A549 (cell line): ENCODE data around the gene ATP8A1.

Experiments used
- CBX2 ChIP-seq: fragments of 200-600 bp; sonication (generic); IDR thresholded peaks from 2 replicates; pipeline ENCODE4 v1.6.1; 2016; ENCODE audit warnings: low read depth, mild to moderate bottlenecking, borderline replicate concordance
- CHD2 ChIP-seq: fragments of 150-350 bp; IDR thresholded peaks from 2 replicates; pipeline ENCODE4 v1.6.1; 2014; ENCODE audit warnings: low read length; ENCODE audit not compliant: partially characterized antibody
- ESRRA ChIP-seq: fragments of 150-350 bp; IDR thresholded peaks from 2 replicates; pipeline ENCODE4 v1.6.1; 2014; ENCODE audit warnings: mild to moderate bottlenecking, low read length, borderline replicate concordance
- HES2 ChIP-seq: fragments of >200 bp; sonication (Bioruptor Twin); formaldehyde crosslinking; IDR thresholded peaks from 2 replicates; pipeline ENCODE4 v1.6.1; 2016
- KDM1A ChIP-seq: fragments of 200-600 bp; sonication (generic); IDR thresholded peaks from 2 replicates; pipeline ENCODE4 v1.6.1; 2016; ENCODE audit warnings: low read depth, mild to moderate bottlenecking
- MAFK ChIP-seq: fragments of 450-650 bp; IDR thresholded peaks from 2 replicates; pipeline ENCODE4 v1.6.1; 2014; ENCODE audit not compliant: partially characterized antibody
- NR3C1 ChIP-seq: fragments of >200 bp; sonication (Bioruptor Twin); formaldehyde crosslinking; IDR thresholded peaks from 3 replicates; pipeline ENCODE4 v1.6.1; 2017
- PBX3 ChIP-seq: IDR thresholded peaks from 2 replicates; pipeline ENCODE4 v1.6.1; 2012
- POLR2A ChIP-seq: IDR thresholded peaks from 2 replicates; pipeline ENCODE4 v1.6.1; 2012; ENCODE audit warnings: mild to moderate bottlenecking, low read length
- RCOR1 ChIP-seq: fragments of 150-350 bp; IDR thresholded peaks from 2 replicates; pipeline ENCODE4 v1.6.1; 2014; ENCODE audit warnings: antibody characterized with exemption, low read length, low read depth
- REST ChIP-seq: fragments of 200-600 bp; sonication (generic); IDR thresholded peaks from 2 replicates; pipeline ENCODE4 v1.6.1; 2016; ENCODE audit warnings: antibody characterized with exemption, mild to moderate bottlenecking, moderate library complexity
- RFX5 ChIP-seq: fragments of 450-650 bp; IDR thresholded peaks from 2 replicates; pipeline ENCODE4 v1.7.1; 2014; ENCODE audit warnings: antibody characterized with exemption, mild to moderate bottlenecking, moderate library complexity
- TF ChIP-seq, protein P1 (sequence below): fragments of >200 bp; sonication (Bioruptor Twin); formaldehyde crosslinking; IDR thresholded peaks from 3 replicates; pipeline ENCODE4 v1.5.1; 2016
- TF ChIP-seq, protein P2 (sequence below): fragments of 150-350 bp; IDR thresholded peaks from 2 replicates; pipeline ENCODE4 v1.6.1; 2014; ENCODE audit warnings: low read depth, mild to moderate bottlenecking, low read length

- TF ChIP-seq, protein P1, sequence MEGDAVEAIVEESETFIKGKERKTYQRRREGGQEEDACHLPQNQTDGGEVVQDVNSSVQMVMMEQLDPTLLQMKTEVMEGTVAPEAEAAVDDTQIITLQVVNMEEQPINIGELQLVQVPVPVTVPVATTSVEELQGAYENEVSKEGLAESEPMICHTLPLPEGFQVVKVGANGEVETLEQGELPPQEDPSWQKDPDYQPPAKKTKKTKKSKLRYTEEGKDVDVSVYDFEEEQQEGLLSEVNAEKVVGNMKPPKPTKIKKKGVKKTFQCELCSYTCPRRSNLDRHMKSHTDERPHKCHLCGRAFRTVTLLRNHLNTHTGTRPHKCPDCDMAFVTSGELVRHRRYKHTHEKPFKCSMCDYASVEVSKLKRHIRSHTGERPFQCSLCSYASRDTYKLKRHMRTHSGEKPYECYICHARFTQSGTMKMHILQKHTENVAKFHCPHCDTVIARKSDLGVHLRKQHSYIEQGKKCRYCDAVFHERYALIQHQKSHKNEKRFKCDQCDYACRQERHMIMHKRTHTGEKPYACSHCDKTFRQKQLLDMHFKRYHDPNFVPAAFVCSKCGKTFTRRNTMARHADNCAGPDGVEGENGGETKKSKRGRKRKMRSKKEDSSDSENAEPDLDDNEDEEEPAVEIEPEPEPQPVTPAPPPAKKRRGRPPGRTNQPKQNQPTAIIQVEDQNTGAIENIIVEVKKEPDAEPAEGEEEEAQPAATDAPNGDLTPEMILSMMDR = no peak
- TF ChIP-seq RCOR1 = no peak
- no peak for TF ChIP-seq POLR2A
- TF ChIP-seq RFX5 = no peak
- no peak for TF ChIP-seq REST
- TF ChIP-seq, protein P2, sequence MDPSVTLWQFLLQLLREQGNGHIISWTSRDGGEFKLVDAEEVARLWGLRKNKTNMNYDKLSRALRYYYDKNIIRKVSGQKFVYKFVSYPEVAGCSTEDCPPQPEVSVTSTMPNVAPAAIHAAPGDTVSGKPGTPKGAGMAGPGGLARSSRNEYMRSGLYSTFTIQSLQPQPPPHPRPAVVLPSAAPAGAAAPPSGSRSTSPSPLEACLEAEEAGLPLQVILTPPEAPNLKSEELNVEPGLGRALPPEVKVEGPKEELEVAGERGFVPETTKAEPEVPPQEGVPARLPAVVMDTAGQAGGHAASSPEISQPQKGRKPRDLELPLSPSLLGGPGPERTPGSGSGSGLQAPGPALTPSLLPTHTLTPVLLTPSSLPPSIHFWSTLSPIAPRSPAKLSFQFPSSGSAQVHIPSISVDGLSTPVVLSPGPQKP = no peak
- TF ChIP-seq PBX3 = no peak
- TF ChIP-seq CBX2 = no peak
- TF ChIP-seq MAFK = no peak
- no peak for TF ChIP-seq ESRRA
- TF ChIP-seq NR3C1 = no peak
- TF ChIP-seq KDM1A = no peak
- TF ChIP-seq HES2 = no peak
- no peak for TF ChIP-seq CHD2
Observed at GRCh38 chr4:42385516-42385915, 271.4 kb downstream of the ATP8A1 start.
